Right renal pelvis (tissue), 4 donors: ENCODE data around the gene FGF4. TPM values are rescaled to one million over a fixed set of nuclear protein-coding genes. Genes with fewer than 3 reads are reported as not detected.

ENCODE experiments used
- DNase-seq, 4 donors: peaks; one replicate each; pipeline ENCODE4 v3.0.0-alpha.2; 2013; ENCODE audit warnings: low read depth in 4 of 4, low spot score in 3 of 4, missing footprints in 1 of 4
- polyA plus RNA-seq, 4 donors: library from polyadenylated mRNA; unstranded; fragments of 120-200 nt; gene quantifications; one replicate each; pipeline ENCODE4 v1.2.1, GENCODE V29; 2013; ENCODE audit not compliant: insufficient read length in 4 of 4

The FGF4 gene, protein sequence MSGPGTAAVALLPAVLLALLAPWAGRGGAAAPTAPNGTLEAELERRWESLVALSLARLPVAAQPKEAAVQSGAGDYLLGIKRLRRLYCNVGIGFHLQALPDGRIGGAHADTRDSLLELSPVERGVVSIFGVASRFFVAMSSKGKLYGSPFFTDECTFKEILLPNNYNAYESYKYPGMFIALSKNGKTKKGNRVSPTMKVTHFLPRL
- polyA plus RNA-seq: under 1 TPM in 1 of 4 donors, not detected in 3; 0.03 TPM

DNA sequence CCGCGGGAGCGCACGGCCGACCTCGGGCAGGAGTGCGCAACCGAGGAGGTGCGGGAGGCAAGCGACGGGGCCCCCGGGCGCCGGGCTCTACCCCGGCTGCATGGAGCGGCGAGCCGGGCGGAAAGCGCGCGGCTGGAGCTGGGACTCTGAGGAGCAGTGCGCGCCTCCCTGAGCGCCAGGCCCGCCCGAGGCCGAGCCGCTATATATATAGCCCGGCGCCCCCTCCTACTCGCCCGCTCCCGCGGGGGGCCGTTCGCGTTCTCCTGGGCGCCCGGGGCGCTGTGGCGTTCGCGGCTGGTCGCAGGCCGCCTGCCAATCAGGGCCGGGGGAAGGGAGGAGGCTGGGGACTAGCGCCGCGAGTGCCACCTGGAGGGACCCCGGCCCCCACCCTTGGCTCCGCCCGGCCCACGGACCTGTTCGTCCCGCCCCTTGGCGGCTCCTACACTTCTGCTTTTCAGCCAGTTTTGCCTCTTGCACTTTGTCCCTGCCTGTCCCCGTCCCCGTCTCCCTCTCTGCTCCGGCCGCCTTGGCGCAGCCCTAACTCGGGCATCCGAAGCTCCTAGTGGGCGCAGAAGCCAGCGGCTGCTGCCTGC, at the start of gene FGF4:
TSS of gene FGF4 (minus strand) at position 179 of the 593 bp plus-strand sequence. CDS start 257 bp downstream, outside the sequence.
- peak in 1 of 4 donors; percentile 5 for DNase-seq

DNA sequence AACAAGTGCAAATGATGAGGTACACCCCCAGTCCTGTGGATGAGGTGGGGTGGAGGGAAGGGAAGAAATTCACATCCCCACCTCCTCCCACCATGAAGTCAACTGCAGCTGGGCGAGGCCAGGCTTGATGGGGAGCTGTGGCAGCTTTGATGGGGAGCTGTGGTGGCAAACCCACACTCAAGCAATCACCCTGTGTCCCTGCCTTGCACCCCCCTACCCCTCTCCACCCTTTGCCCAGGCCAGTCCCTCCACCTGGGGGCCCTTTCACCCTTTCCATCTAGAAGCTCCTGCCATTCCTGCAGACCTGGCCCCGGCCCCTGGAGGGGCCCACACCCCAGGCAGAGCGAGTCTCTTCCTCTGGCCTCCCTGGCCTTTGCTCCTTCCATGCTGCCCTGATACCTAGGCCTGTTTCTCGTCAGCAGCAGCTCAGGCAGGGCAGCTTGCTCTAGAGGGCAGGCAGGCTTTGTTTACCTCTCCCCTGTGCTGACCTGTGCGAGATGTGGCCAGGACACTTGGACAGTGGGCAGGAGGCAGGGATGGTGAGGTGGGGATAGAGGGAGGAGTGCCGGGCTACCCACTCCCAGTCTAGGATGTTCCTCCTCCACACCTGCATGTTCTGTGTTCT, 48.6 kb upstream of the FGF4 start:
- no peak for DNase-seq

DNA sequence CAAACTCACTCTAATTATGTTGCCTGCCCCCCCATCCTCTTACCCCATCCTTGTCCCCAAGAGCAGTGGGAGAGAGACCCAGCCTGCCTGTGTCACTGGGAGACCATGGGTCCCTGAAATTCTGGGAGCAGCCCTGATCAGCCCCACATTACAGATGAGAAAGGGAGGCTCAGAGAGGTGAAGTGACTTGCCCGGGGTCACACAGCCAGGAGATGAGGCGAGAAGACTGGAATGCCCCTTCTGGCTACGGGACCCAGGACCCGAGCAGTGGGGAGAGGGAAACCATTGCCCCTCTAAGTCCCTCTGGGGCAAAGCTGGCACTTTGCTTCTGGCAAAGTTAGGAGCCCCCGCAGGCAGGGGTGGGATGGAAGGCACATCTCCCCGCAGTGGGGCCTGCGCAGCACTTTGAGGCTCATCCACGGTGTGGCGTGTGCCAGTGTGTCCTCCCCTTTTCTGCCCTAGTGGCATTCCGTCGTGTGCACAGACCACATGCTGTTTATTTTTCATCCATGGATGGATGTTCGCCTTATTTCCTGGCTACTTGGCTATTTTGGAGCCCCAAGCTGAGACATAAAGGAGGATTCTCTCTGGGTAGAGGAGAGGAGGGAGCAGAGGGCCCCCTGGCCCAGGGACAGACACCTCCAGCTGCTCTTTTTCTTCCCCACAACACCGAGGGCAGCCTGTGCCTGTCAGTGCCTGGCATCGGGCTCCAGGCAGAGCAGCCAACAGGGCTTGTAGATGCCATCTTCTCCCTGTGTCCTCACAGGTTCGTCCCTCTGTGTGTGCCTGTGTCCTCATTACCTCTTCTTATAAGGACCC, 47.7 kb upstream of the FGF4 start:
- DNase-seq: no peak

DNA sequence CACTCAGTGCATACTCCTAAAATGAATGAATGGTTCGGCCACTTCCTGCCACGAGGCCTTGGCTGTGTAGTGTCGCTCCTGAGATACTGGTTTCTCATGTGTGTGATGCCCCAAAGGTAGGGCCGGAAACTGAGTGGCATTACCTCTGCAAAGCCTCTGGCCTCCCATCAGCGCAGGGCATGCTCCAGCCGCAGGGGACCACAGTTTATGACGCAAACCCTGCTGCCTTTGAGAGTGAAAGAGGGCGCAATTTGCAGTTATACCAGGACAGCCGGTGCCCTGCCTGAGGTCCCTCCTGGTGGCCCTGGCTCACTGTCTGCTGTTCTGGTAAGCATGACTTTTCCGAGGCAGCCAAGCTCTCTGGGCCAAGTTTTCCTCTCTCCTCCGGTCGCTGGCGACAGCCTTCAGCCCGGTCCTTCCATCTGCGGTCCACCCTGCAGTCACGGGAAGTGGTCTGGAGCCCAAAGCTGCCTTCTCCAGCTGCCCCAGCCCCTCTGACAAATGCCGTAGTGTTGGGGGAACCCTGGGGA, 46.4 kb upstream of the FGF4 start:
- no peak for DNase-seq

DNA sequence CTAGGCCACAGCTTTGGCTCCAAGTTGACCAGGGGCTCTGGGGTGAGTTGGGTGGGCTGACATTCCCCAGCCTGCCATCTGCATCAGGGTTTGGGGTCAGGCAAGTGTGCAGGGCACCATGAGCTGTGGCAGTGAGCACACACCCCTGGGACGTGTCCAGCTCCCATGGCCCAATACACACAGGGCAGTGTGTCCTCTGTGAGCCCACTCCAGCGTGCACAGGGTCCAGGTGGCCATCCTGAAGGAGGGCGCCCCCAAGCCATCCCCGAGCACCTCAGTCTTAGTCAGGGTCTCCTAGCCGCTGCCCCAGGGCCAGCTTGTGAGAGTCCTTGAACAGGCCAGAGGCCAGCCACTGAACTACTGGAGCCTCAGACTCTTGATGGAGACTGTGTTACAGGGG, 45.3 kb upstream of the FGF4 start:
- DNase-seq: no peak

DNA sequence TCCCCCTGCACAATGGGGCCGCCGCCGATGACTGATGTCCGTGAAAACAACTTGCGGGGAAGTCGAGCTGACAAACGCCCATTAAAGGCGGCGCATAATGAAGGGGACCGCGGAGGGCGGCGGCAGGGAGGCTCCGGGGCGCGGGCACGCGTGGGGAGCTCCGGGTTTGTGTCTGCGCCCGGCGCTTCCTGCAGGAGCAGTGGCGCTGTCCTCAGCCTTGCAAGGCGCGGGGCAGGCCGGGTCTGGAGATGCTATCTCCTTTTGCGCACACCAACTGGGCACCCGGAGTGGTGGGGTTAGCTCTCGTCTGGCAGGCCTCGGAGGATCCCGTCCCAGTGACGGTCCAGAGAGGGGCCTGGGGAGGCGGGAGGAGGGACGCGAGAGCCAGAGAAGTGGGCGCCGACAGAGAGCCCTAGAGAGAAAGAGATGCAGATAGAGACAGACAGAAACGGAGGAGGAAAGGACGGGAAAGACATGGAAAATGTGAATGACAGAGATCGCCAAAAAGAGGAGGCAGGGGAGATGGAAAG, 44.5 kb upstream of the FGF4 start:
- DNase-seq: no peak

DNA sequence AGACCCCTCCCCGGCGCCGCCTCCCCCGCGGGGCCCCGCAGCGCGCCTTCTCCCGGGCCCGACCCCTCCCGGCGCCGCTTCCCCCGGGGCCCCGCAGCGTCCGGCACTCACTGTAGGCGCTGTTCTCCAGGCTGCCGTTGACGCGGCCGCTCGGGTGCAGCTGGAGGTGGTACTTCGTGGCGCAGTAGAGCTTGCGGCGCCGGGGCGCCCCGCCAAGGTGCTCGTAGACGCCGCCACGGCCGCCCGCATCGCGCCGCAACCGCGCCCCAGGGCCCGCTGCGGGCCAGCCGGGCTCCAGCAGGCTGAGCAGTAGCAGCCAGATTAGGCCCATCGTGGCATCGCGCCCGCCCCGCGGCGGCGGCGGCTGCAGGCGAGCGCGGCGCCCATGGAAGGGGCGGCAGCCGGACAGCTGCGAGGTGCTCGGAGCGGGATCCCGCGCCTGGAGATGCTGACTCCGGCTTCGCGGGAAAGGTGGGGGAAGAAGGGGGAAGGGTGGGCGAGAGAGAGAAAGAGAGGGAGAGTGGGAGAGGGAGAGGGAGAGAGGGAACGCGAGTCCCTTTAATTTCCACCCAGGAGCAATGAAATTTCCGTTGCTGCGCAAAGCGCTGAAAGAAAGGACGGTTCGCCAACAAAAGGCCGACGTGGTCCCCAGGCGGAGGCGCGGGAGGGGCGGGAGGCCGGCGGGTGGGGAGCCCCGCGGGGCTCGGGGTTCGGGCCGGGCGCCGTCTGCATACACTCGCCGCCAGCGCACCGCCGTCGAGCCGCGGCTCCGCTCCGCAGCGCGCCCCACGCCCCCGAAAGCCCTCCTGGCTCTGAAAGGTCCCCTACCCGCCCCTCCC, 43.7 kb upstream of the FGF4 start, which contains the start of gene FGF3:
TSS of gene FGF3 (minus strand) at position 814 of the 839 bp plus-strand sequence. CDS start at position 331, 483 bp downstream.
- no peak for DNase-seq

DNA sequence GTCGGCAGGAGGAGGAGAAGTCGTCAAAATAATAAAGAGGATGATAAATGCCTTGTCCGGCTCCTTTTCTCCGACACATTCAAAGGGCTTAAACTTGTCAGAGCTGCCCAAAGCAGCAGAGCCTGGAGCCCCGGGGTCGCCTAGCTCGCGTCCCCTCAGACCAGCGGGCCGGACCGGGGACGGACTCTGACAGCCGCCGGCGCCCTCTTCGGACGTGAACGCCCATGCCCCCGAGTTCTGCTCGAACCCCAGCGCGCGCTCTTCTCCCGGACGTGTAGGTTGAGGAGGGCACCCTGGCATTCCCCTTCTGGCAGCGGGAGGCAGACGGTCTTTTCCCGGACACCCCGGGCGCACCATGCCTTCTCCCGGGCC, 43.1 kb upstream of the FGF4 start:
- DNase-seq: no peak

DNA sequence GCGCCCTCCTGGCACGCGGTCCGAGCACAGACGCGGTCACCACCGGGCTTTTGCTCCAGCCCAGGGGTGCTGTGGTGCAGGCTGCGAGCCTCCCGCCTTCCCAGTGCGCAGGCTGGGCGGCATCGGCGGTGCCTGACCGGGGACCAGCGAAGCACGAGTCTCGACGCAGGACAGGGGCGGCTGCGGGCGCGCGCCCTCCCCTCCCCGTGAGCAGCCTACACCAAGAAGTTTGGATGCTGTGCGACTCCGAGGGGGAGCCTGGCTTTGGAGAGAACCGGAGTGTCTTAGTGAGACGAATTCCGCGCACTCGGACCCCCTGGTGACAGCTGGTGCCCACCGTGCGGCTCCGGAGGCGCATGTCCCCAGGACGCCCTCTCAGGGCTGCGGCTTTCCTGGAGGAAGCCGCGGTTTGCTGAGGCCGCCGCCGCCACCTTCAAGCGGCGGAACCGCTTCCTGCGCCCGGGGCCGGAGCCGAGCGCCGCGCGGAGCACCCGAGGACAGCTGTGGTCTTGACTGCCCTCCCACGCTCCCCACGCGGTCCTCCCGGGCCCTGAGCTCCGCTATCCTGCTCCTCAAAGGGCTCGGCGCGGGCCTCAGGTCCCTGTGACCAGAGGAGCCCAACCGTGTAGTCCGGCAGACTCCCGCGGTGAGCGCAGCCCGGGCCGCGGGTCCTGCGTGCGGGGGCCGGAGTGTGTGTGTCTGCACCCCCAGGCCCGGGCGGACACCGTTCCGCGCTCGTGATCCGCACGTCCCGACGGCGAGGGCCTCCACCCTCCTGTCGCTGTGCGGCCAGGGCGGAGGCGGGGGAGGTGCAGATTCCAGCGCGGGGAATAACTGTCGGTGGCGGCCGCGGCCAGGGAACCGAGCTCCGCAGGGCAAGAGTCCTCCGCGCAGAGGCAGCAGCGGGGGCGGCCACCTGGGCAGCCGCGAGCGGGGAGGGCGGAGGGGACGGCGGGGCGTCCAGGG, 42.4 kb upstream of the FGF4 start:
- no peak for DNase-seq

DNA sequence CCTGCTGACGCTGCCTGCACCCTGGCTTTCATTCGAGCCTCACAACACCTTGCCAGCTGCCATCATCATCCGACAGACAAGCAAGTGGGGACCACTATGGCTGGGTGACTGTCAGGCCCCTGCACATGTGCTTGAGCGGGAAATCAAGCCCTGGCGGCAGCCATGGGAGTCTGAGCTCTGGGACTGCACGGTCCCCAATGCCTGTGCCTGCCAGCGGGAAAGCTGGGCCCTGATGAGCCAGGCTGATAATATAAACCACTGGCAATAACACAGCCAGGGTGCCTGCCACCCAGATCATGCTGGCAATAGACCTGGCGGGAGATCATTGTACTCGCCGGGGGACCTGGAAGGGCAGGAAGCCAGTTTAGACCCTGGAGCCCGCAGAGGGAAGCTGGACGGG, 41.5 kb upstream of the FGF4 start:
- DNase-seq: no peak

DNA sequence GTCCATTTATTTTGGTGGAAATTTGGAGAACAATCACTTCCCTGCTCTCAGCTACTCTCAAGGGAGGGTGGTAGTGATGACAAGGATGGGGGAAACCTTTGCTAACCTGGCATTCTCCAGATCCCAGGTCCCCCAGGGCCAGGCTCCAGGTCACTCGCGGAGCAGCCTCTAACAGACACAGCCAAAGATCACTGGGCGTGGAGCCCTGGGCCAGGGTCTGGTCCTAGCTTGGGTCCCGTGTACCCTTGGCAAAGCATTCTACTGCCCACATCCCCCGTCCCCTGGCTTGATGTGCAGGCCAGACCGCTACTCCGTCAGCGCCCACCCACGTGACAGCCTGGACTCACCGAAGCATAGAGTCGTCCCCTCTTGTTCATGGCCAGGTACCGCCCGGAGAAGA, 40.8 kb upstream of the FGF4 start:
- no peak for DNase-seq

DNA sequence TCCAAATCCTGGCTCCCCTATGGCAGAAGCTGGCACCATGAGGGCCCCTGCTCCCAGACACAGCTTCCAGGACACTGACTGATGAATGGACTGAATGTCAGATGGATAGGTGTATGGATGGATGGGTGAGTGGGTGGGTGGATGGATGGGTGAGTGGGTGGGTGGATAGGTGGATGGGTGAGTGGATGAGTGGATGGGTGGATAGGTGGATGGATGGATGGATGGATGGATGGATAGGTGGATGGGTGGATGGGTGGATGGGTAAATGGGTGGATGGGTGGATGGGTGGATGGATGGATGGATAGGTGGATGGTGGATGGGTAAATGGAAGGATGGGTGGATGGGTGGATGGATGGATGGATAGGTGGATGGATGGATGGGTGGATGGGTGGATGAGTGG, 39.8 kb upstream of the FGF4 start:
- no peak for DNase-seq

DNA sequence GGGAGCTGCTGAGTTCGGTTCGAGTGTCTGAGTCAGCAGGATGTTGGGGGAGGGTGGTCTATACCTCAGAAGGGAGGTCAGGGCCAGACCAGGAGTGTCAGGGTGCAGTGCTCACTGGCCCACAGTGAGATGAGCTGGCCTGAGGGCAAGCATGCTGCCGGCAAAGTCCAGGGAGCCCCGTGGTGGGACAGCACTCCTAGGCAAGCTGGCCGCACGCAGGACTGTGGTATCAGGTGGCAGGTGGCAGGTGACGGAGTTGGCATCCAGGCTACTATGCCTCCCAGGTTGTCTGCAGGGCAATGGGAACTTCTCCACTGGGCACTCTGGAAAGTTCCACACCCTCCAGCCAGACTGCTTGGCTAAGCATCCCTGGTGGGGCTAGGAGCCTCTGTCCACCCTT, 39.3 kb upstream of the FGF4 start:
- DNase-seq: no peak

DNA sequence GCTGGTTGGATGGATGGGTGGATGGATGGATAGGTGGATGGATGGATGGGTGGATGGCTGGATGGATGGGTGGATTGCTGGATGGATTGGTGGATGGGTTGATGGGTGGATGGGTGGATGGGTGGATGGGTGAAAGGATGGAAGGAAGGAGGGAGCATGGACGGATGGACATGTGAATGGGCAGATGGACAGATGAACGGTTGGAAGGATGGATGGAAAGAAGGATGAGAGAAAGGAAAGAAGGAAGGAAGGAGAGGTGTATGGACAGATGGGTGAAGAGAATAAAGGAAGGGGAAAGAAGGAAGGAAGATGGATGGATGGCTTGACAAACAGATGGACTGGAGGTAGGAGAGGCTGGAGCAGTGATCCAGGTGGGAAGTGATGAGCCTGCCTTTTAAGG, 38.7 kb upstream of the FGF4 start:
- DNase-seq: no peak

DNA sequence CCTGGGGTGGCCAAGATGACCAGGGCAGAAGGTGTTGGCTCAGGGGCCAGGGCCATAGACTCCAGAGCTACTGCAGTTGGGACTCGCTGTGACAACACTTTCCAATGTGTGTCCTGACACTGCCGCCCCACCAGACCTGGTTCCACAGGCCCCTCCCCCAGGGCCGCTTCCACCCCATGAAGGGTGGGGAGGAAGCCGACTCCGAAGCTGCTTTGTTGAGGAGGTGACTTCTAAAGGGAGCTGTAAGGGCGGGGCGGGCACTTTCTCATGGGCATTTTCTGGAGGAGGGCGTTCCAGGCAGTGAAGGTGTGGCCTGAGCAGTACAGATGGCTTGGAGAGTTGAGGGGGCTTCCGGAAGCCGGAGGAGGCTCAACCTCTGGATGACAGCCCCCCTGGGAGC, 37.8 kb upstream of the FGF4 start:
- DNase-seq: no peak

DNA sequence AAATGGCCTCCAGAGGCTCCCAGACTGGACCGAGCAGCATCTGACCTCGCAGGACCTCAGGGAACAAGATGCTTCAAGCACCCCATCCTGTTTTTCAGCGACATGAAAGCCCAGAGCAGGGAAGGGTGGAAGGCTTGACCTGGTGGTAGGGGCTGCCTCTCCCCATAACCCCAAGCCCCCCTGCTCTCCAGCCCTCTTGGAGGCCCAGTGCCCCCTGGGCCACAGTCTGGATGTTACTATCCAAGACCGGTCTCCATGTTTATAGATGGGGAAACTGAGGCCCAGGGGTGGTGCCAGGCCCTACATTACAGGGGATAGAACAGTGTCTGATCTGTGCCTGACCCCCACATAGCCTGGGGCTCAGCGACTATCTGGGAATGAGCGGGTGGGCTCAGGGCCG, 37.1 kb upstream of the FGF4 start:
- DNase-seq: no peak

DNA sequence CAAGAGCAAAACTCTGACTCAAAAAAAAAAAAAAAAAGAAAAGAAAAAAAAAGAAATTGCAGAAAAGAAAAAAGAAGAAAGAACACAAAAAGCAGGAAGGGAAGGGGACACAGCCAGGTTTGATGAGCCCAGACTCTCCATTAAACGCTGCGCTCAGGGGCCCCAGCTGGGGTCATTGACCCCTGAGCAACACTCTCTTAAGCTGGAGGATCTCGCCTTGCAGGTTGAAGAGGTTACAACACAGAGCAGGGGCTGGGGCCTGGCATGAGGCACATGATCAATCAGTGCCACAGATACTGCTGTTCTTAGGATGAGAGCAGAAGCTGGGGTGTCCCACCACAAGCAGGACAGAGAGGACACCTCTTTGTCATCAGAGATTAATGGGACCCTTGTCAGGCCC, 36.3 kb upstream of the FGF4 start:
- no peak for DNase-seq

DNA sequence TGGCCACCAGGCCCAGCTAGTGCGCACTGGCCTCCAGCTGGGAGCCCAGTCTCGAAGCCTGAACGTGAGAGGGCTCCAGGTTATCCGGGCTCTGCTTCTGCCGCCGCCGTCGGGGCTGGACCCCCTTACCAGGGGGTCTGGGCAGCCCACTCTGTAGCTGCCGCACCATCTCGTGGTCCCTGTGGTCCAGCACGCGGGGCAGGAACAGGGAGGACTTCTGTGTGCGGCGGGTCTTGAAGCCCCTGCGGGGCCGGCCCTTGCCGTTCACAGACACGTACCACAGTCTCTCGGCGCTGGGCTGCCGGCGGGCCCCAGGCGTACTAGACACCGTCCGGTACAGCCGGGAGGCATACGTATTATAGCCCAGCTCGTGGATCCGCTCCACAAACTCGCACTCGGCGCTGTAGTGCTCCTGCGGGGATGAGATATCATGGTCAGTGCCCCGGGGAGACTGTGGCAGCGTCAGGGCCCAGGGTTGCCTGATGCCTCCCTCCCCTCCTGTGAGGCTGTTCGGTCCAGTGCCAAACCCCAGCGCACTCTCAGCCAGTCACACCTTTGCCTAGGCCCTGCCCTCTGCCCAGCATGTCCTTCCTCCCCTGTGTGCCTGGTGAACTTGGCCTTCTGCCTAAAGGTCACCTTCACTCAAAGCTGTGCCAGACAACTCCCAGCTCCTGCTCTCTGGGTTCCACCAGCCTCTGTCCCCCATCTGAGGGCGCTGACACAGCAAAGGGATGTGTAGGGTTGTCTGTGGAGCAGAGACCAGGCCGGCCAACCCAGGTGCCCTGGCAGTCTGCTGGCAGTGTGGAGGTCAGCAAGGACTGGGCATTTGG, 35.4 kb upstream of the FGF4 start:
- DNase-seq: no peak
